ENCODE data around the gene GPR156.

- TF ChIP-seq CTCF (conservative IDR thresholded peaks at IDR 0.05 in 1 of 2, IDR thresholded peaks at IDR 0.05 in 1 of 2; ENCODE audit: extremely low read depth in 1 of 2, insufficient read depth in 1 of 2, low read depth in 1 of 2, low read length in 2 of 2), result no peak
- TF ChIP-seq EZH2 (IDR thresholded peaks at IDR 0.05; ENCODE audit: borderline replicate concordance, low read length), result no peak
Measured at GRCh38 chr3:120204338-120204737, 80.7 kb downstream of the GPR156 start.

Measured in mammary epithelial cell (primary cell).